Measurements from ENCODE around the gene DHX58. TPM values are rescaled to one million over a fixed set of nuclear protein-coding genes. Genes with fewer than 3 reads are reported as not detected.

The DHX58 gene
- total and polyA plus RNA-seq, 2 of the 4 experiments (the other 2 are of a cell fraction), result 1.1 to 2.8 TPM

GRCh38 chr17:42118545-42118944 lies 6.0 kb upstream of the DHX58 start (continued):
- TF ChIP-seq CTCF (conservative IDR thresholded peaks at IDR 0.05; ENCODE audit: low read depth, low read length) (peak; percentile 47), CEBPB (IDR thresholded peaks at IDR 0.05; ENCODE audit: low read depth, low read length) (no peak)

GRCh38 chr17:42118126-42118510 lies 5.6 kb upstream of the DHX58 start:
- no peak overlapping the region for H3K27ac ChIP-seq (ENCODE audit: insufficient read depth, low read length)
- intact Hi-C loops (cut with micrococcal nuclease) (no loop called here), dilution Hi-C loops (cut with HindIII; ENCODE audit: low sequenced_read_pairs, unreplicated experiment) (no loop called here), in situ Hi-C loops (cut with MboI; ENCODE audit: low sequenced_read_pairs) (no loop called here)
- peaks cover 7% of the 10 kb centered on the region for H3K4me1 ChIP-seq (ENCODE audit: control insufficient read depth, insufficient read depth, low read length)
- H3K56ac ChIP-seq (ENCODE audit: extremely low read depth, insufficient read depth, low read length), result no peak overlapping the region
- no peak overlapping the region for H2AK5ac ChIP-seq (ENCODE audit: low read depth, low read length)
- ChIA-PET CTCF (interaction anchor here (0.5 kb wide), 1 partner anchor 442 kb away, joined by 3 read pairs; no protein-coding TSS in a partner anchor), POLR2A (ENCODE audit: unreplicated experiment) (no interaction called here)
- no peak overlapping the region for H2BK20ac ChIP-seq (ENCODE audit: low read depth, low read length)
- H3K9me3 ChIP-seq (ENCODE audit: control insufficient read depth, insufficient read depth, low read length), result no peaks in the 10 kb centered on the region
- H4K8ac ChIP-seq (ENCODE audit: low read depth in 2 of 2, low read length in 2 of 2), result no peak overlapping the region
- BruUV-seq (replicated peaks), result no TSS peak
- peaks cover 10 to 12% of the 10 kb centered on the region in 2 experiments; a peak in 3 of 4 replicates for H3K79me1 ChIP-seq (ENCODE audit: low read depth in 1 of 2, low read length in 2 of 2)
- H3K18ac ChIP-seq (ENCODE audit: low read depth, low read length), result no peak overlapping the region
- DNase-seq, result no peak
- no peak overlapping the region for H3K23ac ChIP-seq (ENCODE audit: low read depth, low read length)
- H3K9ac ChIP-seq (ENCODE audit: low read depth, low read length), result no peak overlapping the region
- no peak for TF ChIP-seq SMC3 (IDR thresholded peaks at IDR 0.05; ENCODE audit: low read depth, low read length)
- no peak for TF ChIP-seq CTCF (conservative IDR thresholded peaks at IDR 0.05; ENCODE audit: low read depth, low read length)
- TF ChIP-seq FOS (IDR thresholded peaks at IDR 0.05; ENCODE audit: low read depth, low read length), result no peak
- no peak for TF ChIP-seq ELK1 (IDR thresholded peaks at IDR 0.05; ENCODE audit: borderline replicate concordance, low read depth, low read length)
- 91% methylated on average over 4 of the region's 4 CpGs; no CpG with 5 or more reads in 1 of the 2 experiments for WGBS, 2 experiments (ENCODE audit: extremely low coverage in 2 of 2, insufficient read length in 1 of 2)
- no peak overlapping the region for H2BK5ac ChIP-seq (ENCODE audit: low read depth, low read length, poor library complexity, severe bottlenecking)
- H3K4me3 ChIP-seq (ENCODE audit: insufficient read depth, low read depth, low read length), result no peak overlapping the region
- H2BK15ac ChIP-seq (ENCODE audit: low read depth, low read length), result no peak overlapping the region
- H2AFZ ChIP-seq (replicated peaks; ENCODE audit: low read length, poor library complexity), result no peak overlapping the region
- no peak for ATAC-seq (ENCODE audit: low read depth)
- H3K4me2 ChIP-seq (ENCODE audit: low read depth, low read length), result no peak overlapping the region
- H3K36me3 ChIP-seq (ENCODE audit: control insufficient read depth, insufficient read depth, low read length), result peaks cover 29% of the 10 kb centered on the region
- H2AK9ac ChIP-seq (replicated peaks; ENCODE audit: low read depth, low read length, poor library complexity), result peak overlapping the region; percentile 15
- no peaks in the 10 kb centered on the region for H3K27me3 ChIP-seq (ENCODE audit: control insufficient read depth, insufficient read depth, low read length)
- no peak overlapping the region for H3K4ac ChIP-seq (ENCODE audit: low read depth, low read length)
- no peak overlapping the region for H4K91ac ChIP-seq (ENCODE audit: insufficient read depth, low read depth, low read length)
- H2BK120ac ChIP-seq (ENCODE audit: low read depth, low read length), result no peak overlapping the region
- no peak overlapping the region for H4K5ac ChIP-seq (ENCODE audit: low read depth, low read length)
- peaks cover 3% of the 10 kb centered on the region; the same call in 1 of the 2 replicates for H4K20me1 ChIP-seq (ENCODE audit: insufficient read depth, low read length)
- no peak overlapping the region for H3K14ac ChIP-seq (replicated peaks; ENCODE audit: low read depth, low read length)
- peaks cover 4% of the 10 kb centered on the region; the same call in 1 of the 2 replicates for H3K9me1 ChIP-seq (ENCODE audit: insufficient read depth, low read length)
